SK-N-SH (cell line): ENCODE results near the gene APLP1. TPM values are rescaled to one million over a fixed set of nuclear protein-coding genes. Genes with fewer than 3 reads are reported as not detected.

Experiments used
- CTCF ChIA-PET: fragments of 300-600, 350-600 bp; formaldehyde crosslinking; extraction: SDS; loops from one replicate; lab custom pipeline; 2021; lab: Yijun Ruan, JAX
- POLR2A ChIA-PET: fragments of 350-600 bp; sonication (Branson Sonifier 250); formaldehyde crosslinking; extraction: SDS; loops from one replicate; lab custom pipeline; 2020; ENCODE audit warnings: antibody characterized with exemption, inconsistent platforms; lab: Yijun Ruan, JAX
- DNase-seq: peaks from one replicate; pipeline ENCODE4 v3.0.0; 2012
- H2AFZ ChIP-seq: fragments of 200-600 bp; sonication (generic); 2 replicates; pipeline ENCODE4 v1.8.1; 2016; ENCODE audit warnings: antibody characterized with exemption, mild to moderate bottlenecking, low read depth
- H3F3A ChIP-seq: fragments of 200-600 bp; sonication (generic); replicated peaks from 2 replicates; pipeline ENCODE3; 2016; ENCODE audit warnings: antibody characterized with exemption, mild to moderate bottlenecking; ENCODE audit not compliant: insufficient read depth
- H3K27ac ChIP-seq, 2 experiments: fragments of 200-500 bp in 1 of 2; fragments of 200-600 bp in 1 of 2; sonication (Bioruptor generic) in 1 of 2; sonication (generic), shearing (Covaris generic) in 1 of 2; 2 replicates each; pipeline versions ENCODE4 v1.5.1 to v1.6.1; 2014 to 2016; ENCODE audit warnings: low read depth in 2 of 2, inconsistent platforms in 1 of 2, low read length in 1 of 2, mild to moderate bottlenecking in 1 of 2, mixed read lengths in 1 of 2
- H3K27me3 ChIP-seq: fragments of 200-600 bp; sonication (generic), shearing (Covaris generic); 2 replicates; pipeline ENCODE4 v1.6.1; 2016; ENCODE audit warnings: mixed run types; ENCODE audit not compliant: insufficient read depth
- H3K36me3 ChIP-seq, 2 experiments: fragments of 200-500 bp in 1 of 2; fragments of 200-600 bp in 1 of 2; sonication (Bioruptor generic) in 1 of 2; sonication (generic) in 1 of 2; replicated peaks in 1 of 2; 2 replicates each; pipeline versions ENCODE3 to v1.5.1; 2014 to 2016; ENCODE audit warnings: low read length in 1 of 2, mild to moderate bottlenecking in 1 of 2; ENCODE audit not compliant: insufficient read depth in 2 of 2, control insufficient read depth in 1 of 2
- H3K4me1 ChIP-seq, 2 experiments: fragments of 200-500 bp in 1 of 2; fragments of 200-600 bp in 1 of 2; sonication (Bioruptor generic) in 1 of 2; sonication (generic), shearing (Covaris generic) in 1 of 2; 2 replicates each; pipeline versions ENCODE4 v1.5.1 to v1.6.1; 2014 to 2016; ENCODE audit warnings: low read depth in 1 of 2, low read length in 1 of 2, mixed run types in 1 of 2; ENCODE audit not compliant: insufficient read depth in 2 of 2, control insufficient read depth in 1 of 2
- H3K4me2 ChIP-seq: fragments of 200-600 bp; sonication (generic), shearing (Covaris generic); 2 replicates; pipeline ENCODE4 v1.6.1; 2017; ENCODE audit warnings: mixed run types
- H3K4me3 ChIP-seq, 2 experiments: fragments of 200-500 bp in 1 of 2; fragments of 200-600 bp in 1 of 2; sonication (Bioruptor generic) in 1 of 2; sonication (generic), shearing (Covaris generic) in 1 of 2; 2 replicates each; pipeline versions ENCODE4 v1.5.1 to v1.8.1; 2014 to 2016; ENCODE audit warnings: low read depth in 2 of 2, inconsistent platforms in 1 of 2, low read length in 1 of 2, mild to moderate bottlenecking in 1 of 2, mixed read lengths in 1 of 2, moderate library complexity in 1 of 2
- H3K79me2 ChIP-seq: fragments of 200-600 bp; sonication (generic); 2 replicates; pipeline ENCODE4 v1.8.1; 2017; ENCODE audit warnings: mild to moderate bottlenecking; ENCODE audit not compliant: insufficient read depth
- H3K9ac ChIP-seq: fragments of 200-600 bp; sonication (generic); 2 replicates; pipeline ENCODE4 v1.6.1; 2017; ENCODE audit warnings: mixed run types
- H3K9me2 ChIP-seq: fragments of 200-600 bp; sonication (generic); 2 replicates; pipeline ENCODE4 v1.6.1; 2017; ENCODE audit warnings: mixed run types
- H3K9me3 ChIP-seq: fragments of 200-600 bp; sonication (generic); 2 replicates; pipeline ENCODE4 v1.6.1; 2017; ENCODE audit warnings: mixed run types, mild to moderate bottlenecking, moderate library complexity
- H4K20me1 ChIP-seq: fragments of 200-600 bp; sonication (generic); 2 replicates; pipeline ENCODE4 v1.6.1; 2017; ENCODE audit warnings: mild to moderate bottlenecking, mixed run types; ENCODE audit not compliant: insufficient read depth
- CTCF ChIP-seq: fragments of 200-600 bp; sonication (generic); IDR thresholded peaks from 2 replicates; pipeline ENCODE4 v1.6.1; 2017; ENCODE audit warnings: antibody characterized with exemption, mild to moderate bottlenecking, moderate library complexity
- ELF1 ChIP-seq: IDR thresholded peaks from 2 replicates; pipeline ENCODE4 v1.4.0; 2012
- EP300 ChIP-seq, 2 experiments: IDR thresholded peaks; 2 replicates each; pipeline versions ENCODE4 v1.4.0 to v1.6.1; 2012; ENCODE audit warnings: borderline replicate concordance in 1 of 2, low read depth in 1 of 2, low read length in 1 of 2
- FOXM1 ChIP-seq: IDR thresholded peaks from 2 replicates; pipeline ENCODE4 v1.4.0; 2012; ENCODE audit warnings: low read depth, mild to moderate bottlenecking
- GATA2 ChIP-seq: sonication (generic); formaldehyde crosslinking; IDR thresholded peaks from 2 replicates; pipeline ENCODE4 v1.5.0; 2020; ENCODE audit warnings: mild to moderate bottlenecking, missing genetic modification reagents
- IRF3 ChIP-seq: fragments of 150-350 bp; IDR thresholded peaks from 2 replicates; pipeline ENCODE4 v1.6.1; 2016; ENCODE audit warnings: mild to moderate bottlenecking, low read depth, low read length
- JUND ChIP-seq: IDR thresholded peaks from 2 replicates; pipeline ENCODE4 v1.4.0; 2012
- MAX ChIP-seq: IDR thresholded peaks from 2 replicates; pipeline ENCODE4 v1.4.0; 2012; ENCODE audit warnings: low read depth
- MXI1 ChIP-seq: IDR thresholded peaks from 2 replicates; pipeline ENCODE4 v1.6.1; 2012; ENCODE audit warnings: mild to moderate bottlenecking, low read depth, low read length, improper control_type of control experiment
- REST ChIP-seq: IDR thresholded peaks from 2 replicates; pipeline ENCODE4 v1.6.1; 2012; ENCODE audit warnings: mild to moderate bottlenecking, low read depth, low read length, moderate library complexity
- SIN3A ChIP-seq: IDR thresholded peaks from 2 replicates; pipeline ENCODE4 v1.6.1; 2012; ENCODE audit warnings: low read depth, mild to moderate bottlenecking, low read length, moderate library complexity, borderline replicate concordance
- USF1 ChIP-seq: IDR thresholded peaks from 2 replicates; pipeline ENCODE4 v1.4.0; 2012; ENCODE audit warnings: low read depth, borderline replicate concordance
- USF2 ChIP-seq: fragments of 150-350 bp; IDR thresholded peaks from 2 replicates; pipeline ENCODE4 v1.6.1; 2017; ENCODE audit warnings: antibody characterized with exemption, low read length, low read depth, borderline replicate concordance
- ZBTB33 ChIP-seq: IDR thresholded peaks from 2 replicates; pipeline ENCODE4 v1.4.0; 2012; ENCODE audit warnings: low read depth, borderline replicate concordance
- WGBS: methylation state at CpG from one replicate; pipeline ENCODE4 v1.1.6; 2017; ENCODE audit warnings: low lambda C conversion rate; 5-methylcytosine and 5-hydroxymethylcytosine counted together
- polyA plus RNA-seq, 3 experiments: library from polyadenylated mRNA; depleted of rRNA; stranded (reverse); fragments of >200 nt; gene quantifications; 2 replicates each; pipeline ENCODE4 v1.2.3, GENCODE V29; 2012
- TF ChIP-seq, protein P1 (sequence below): IDR thresholded peaks from 2 replicates; pipeline ENCODE4; 2012

The APLP1 gene
- polyA plus RNA-seq, 1 of the 3 experiments (the other 2 are of a cell fraction), result 66.7 TPM

- no peaks in the 10 kb centered on the region for H3K79me2 ChIP-seq
- no peak overlapping the region for H3K4me2 ChIP-seq
- H3K9me3 ChIP-seq, result no peaks in the 10 kb centered on the region
- no peaks in the 10 kb centered on the region for H3K4me1 ChIP-seq
- H3K4me3 ChIP-seq, result no peak overlapping the region
- no peak overlapping the region for H3K27ac ChIP-seq
- DNase-seq, result no peak
- H2AFZ ChIP-seq, result no peak overlapping the region
- H3K9ac ChIP-seq, result no peak overlapping the region
- peaks cover 15% of the 10 kb centered on the region; the same call in 1 of the 2 replicates for H3K27me3 ChIP-seq
- POLR2A ChIA-PET, result no interaction called here
- H3K36me3 ChIP-seq, result no peaks in the 10 kb centered on the region
- 62% methylated on average over 11 of the region's 11 CpGs for WGBS
- CTCF ChIA-PET, result no interaction called here
- TF ChIP-seq USF1 (no peak), JUND (no peak), REST (no peak), IRF3 (no peak), MXI1 (no peak), USF2 (no peak), ZBTB33 (no peak), FOXM1 (no peak), EP300 (IDR thresholded peaks at IDR 0.05; ENCODE audit: borderline replicate concordance in 1 of 2, low read depth in 1 of 2, low read length in 1 of 2) (no peak), MAX (no peak), GATA2 (CRISPR knock-in tag) (no peak), ELF1 (no peak), SIN3A (no peak), CTCF (no peak)
- TF ChIP-seq, protein P1, sequence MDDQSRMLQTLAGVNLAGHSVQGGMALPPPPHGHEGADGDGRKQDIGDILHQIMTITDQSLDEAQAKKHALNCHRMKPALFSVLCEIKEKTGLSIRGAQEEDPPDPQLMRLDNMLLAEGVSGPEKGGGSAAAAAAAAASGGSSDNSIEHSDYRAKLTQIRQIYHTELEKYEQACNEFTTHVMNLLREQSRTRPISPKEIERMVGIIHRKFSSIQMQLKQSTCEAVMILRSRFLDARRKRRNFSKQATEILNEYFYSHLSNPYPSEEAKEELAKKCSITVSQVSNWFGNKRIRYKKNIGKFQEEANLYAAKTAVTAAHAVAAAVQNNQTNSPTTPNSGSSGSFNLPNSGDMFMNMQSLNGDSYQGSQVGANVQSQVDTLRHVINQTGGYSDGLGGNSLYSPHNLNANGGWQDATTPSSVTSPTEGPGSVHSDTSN, result no peak
- H3K9me2 ChIP-seq, result no peaks in the 10 kb centered on the region
- no peaks in the 10 kb centered on the region for H4K20me1 ChIP-seq
- no peaks in the 10 kb centered on the region for H3F3A ChIP-seq
Measured at GRCh38 chr19:35919306-35919705, 50.9 kb downstream of the APLP1 start.
